PFSK-1 (cell line): Measurements from ENCODE around the gene WDR77.

Experiments used
- POLR2AphosphoS5 ChIP-seq: IDR thresholded peaks from 2 replicates; pipeline ENCODE4 v1.6.1; 2012; ENCODE audit warnings: low read depth, mild to moderate bottlenecking, control low read depth, low read length, moderate library complexity
- REST ChIP-seq, 2 experiments: IDR thresholded peaks; 2 replicates each; pipeline versions ENCODE4 v1.6.1 to v1.8.0; 2011 to 2012; ENCODE audit warnings: low read depth in 2 of 2, low read length in 2 of 2, control low read depth in 1 of 2, inconsistent platforms in 1 of 2, mild to moderate bottlenecking in 1 of 2, moderate library complexity in 1 of 2; ENCODE audit not compliant: insufficient read depth in 1 of 2

GRCh38 chr1:111450185-111450584 lies 1.1 kb upstream of the WDR77 start:
- no peak for TF ChIP-seq REST (IDR thresholded peaks at IDR 0.05; ENCODE audit: insufficient read depth in 1 of 2, low read depth in 2 of 2, low read length in 2 of 2)
- TF ChIP-seq POLR2AphosphoS5, result no peak
